K562 (cell line): ENCODE data around the gene NME4. TPM values are rescaled to one million over a fixed set of nuclear protein-coding genes. Genes with fewer than 3 reads are reported as not detected.
A peak's percentile ranks its signal among the peaks of the same experiment; 100 is the strongest.

Experiments used
- ATAC-seq: fragments of 200-7000 bp; cut with Tn5 transposase; 3 replicates; pipeline ENCODE4 v1.9.1; 2020; ENCODE audit warnings: moderate library complexity
- BruUV-seq: library from RNA; stranded (reverse); fragments of 400-500 nt; replicated peaks from 2 replicates; lab custom pipeline; 2021; lab: Mats Ljungman, UMichigan
- CTCF ChIA-PET: fragments of 300-600 bp; formaldehyde crosslinking; extraction: SDS; loops from one replicate; lab custom pipeline; 2021; ENCODE audit warnings: low intra/inter-chr PET ratio; lab: Yijun Ruan, JAX
- POLR2A ChIA-PET: fragments of 300-600, 350-650 bp; sonication (Branson Sonifier 250); formaldehyde crosslinking; extraction: SDS; loops from one replicate; lab custom pipeline; 2021; ENCODE audit warnings: antibody characterized with exemption, inconsistent platforms; lab: Yijun Ruan, JAX
- DNase-seq, 4 experiments: peaks; one replicate each; pipeline versions ENCODE4 v3.0.0 to v3.0.0-alpha.2; 2011 to 2018; ENCODE audit warnings: low spot score in 3 of 4, mixed read lengths in 3 of 4; ENCODE audit errors: extremely low read depth in 1 of 4
- FAIRE-seq: peaks from 2 replicates; lab custom pipeline; 2011; peaks lifted over from hg19 to GRCh38; lab: Jason Lieb, UNC
- H2AFZ ChIP-seq: 2 replicates; pipeline ENCODE4 v1.6.0; 2011; ENCODE audit warnings: low read depth, low read length, control low read depth, inconsistent platforms
- H3K27ac ChIP-seq: fragments of 200-600 bp; 3 replicates; pipeline ENCODE4 v1.8.0; 2011; ENCODE audit warnings: low read depth, mild to moderate bottlenecking, control low read depth, inconsistent platforms, low read length, moderate library complexity, mixed read lengths; ENCODE audit errors: extremely low read depth
- H3K27me3 ChIP-seq, 2 experiments: fragments of 300-600 bp in 1 of 2; 2 replicates in 1 of 2; 3 replicates in 1 of 2; pipeline versions ENCODE4 v1.6.0 to v1.8.0; 2011; ENCODE audit warnings: inconsistent platforms in 2 of 2, low read length in 2 of 2, mild to moderate bottlenecking in 1 of 2, mixed read lengths in 1 of 2, moderate library complexity in 1 of 2; ENCODE audit not compliant: control insufficient read depth in 2 of 2, insufficient read depth in 2 of 2
- H3K36me3 ChIP-seq: fragments of 300-600 bp; 3 replicates; pipeline ENCODE4 v1.8.0; 2011; ENCODE audit warnings: mild to moderate bottlenecking, low read length, inconsistent platforms; ENCODE audit not compliant: control insufficient read depth, insufficient read depth
- H3K4me1 ChIP-seq, 2 experiments: fragments of 200-600 bp in 1 of 2; replicated peaks in 1 of 2; 2 replicates in 1 of 2; 3 replicates in 1 of 2; pipeline versions ENCODE4 v1.5.1 to v1.8.0; 2011; ENCODE audit warnings: inconsistent platforms in 2 of 2, low read length in 2 of 2, mild to moderate bottlenecking in 1 of 2, mixed read lengths in 1 of 2, moderate library complexity in 1 of 2; ENCODE audit not compliant: control insufficient read depth in 2 of 2, insufficient read depth in 2 of 2
- H3K4me2 ChIP-seq: 2 replicates; pipeline ENCODE4 v1.6.1; 2011; ENCODE audit warnings: low read length, control low read depth, inconsistent platforms, mixed read lengths; ENCODE audit not compliant: insufficient read depth
- H3K4me3 ChIP-seq: fragments of 200-600 bp; sonication (generic), shearing (Covaris generic); 2 replicates; pipeline ENCODE4 v1.5.1; 2016; ENCODE audit warnings: control low read depth, inconsistent platforms
- H3K79me2 ChIP-seq: fragments of 200-600 bp; 3 replicates; pipeline ENCODE4 v1.8.0; 2011; ENCODE audit warnings: low read length, inconsistent platforms; ENCODE audit not compliant: control insufficient read depth, insufficient read depth
- H3K9ac ChIP-seq, 2 experiments: 2 replicates each; pipeline versions ENCODE4 v1.6.0 to v1.6.1; 2011; ENCODE audit warnings: low read depth in 2 of 2, low read length in 2 of 2, control low read depth in 1 of 2, inconsistent platforms in 1 of 2, mild to moderate bottlenecking in 1 of 2, mixed read lengths in 1 of 2; ENCODE audit not compliant: insufficient read depth in 1 of 2
- H3K9me1 ChIP-seq: one replicate; pipeline ENCODE4 v1.6.0; 2011; ENCODE audit warnings: inconsistent platforms, mild to moderate bottlenecking, low read length, moderate library complexity; ENCODE audit not compliant: control insufficient read depth, insufficient read depth
- H3K9me3 ChIP-seq: replicated peaks from 2 replicates; pipeline ENCODE4 v1.5.1; 2011; ENCODE audit warnings: low read depth, low read length, inconsistent platforms; ENCODE audit not compliant: control insufficient read depth, insufficient read depth
- H4K20me1 ChIP-seq: replicated peaks from 2 replicates; pipeline ENCODE4 v1.6.1; 2011; ENCODE audit warnings: low read length, inconsistent platforms, mixed read lengths; ENCODE audit not compliant: control insufficient read depth, insufficient read depth
- FUS ChIP-seq: fragments of 200-400 bp; formaldehyde crosslinking; optimal IDR thresholded peaks from 2 replicates; pipeline ENCODE3; 2017; ENCODE audit warnings: low read depth, low read length
- WGBS: fragments of 100-300 bp; shearing (Covaris generic); methylation state at CpG from one replicate; pipeline ENCODE4 v1.1.6; 2016; ENCODE audit warnings: low coverage, mixed read lengths; ENCODE audit not compliant: insufficient coverage; ENCODE audit errors: missing lambda C conversion rate; 5-methylcytosine and 5-hydroxymethylcytosine counted together
- in situ Hi-C: fragments of 300-500 bp; cut with MboI; formaldehyde crosslinking; loops from 4 replicates; pipeline ENCODE4 v1.15.0; 2018; ENCODE audit warnings: inconsistent platforms, mixed read lengths
- intact Hi-C: fragments of 100-400 bp; cut with micrococcal nuclease; formaldehyde crosslinking; loops from 2 replicates; pipeline ENCODE4 v1.14.2; 2022
- polyA plus RNA-seq, 8 experiments: library from polyadenylated mRNA; depleted of rRNA in 4 of 8; stranded (reverse) in 5 of 8; unstranded in 3 of 8; fragments of >200 nt; fragmentation: Nextera tagmentation in 2 of 8; fragmentation: Illumina TruSeq in 1 of 8; extraction: Ambion mirVana in 2 of 8; extraction: Trizol in 1 of 8; gene quantifications; 2 replicates each; pipeline versions ENCODE4 v1.2.1 to v1.2.3, GENCODE V29; 2011 to 2014; ENCODE audit warnings: inconsistent platforms in 1 of 8, missing spikeins in 1 of 8
- total RNA-seq, 7 experiments: library from RNA; depleted of rRNA in 6 of 7; stranded (reverse); fragments of >200 nt in 6 of 7; fragmentation: Illumina TruSeq in 2 of 7; extraction: Trizol in 2 of 7; gene quantifications; 2 replicates each; pipeline versions ENCODE4 v1.2.1 to v1.2.3, GENCODE V29; 2011 to 2021; ENCODE audit warnings: low replicate concordance in 1 of 7
- TF ChIP-seq, protein P1 (sequence below): sonication (generic); formaldehyde crosslinking; IDR thresholded peaks from 2 replicates; pipeline ENCODE4 v1.8.1; 2023; ENCODE audit warnings: mild to moderate bottlenecking, missing genetic modification reagents

The NME4 gene
- total and polyA plus RNA-seq, 9 of the 15 experiments (the other 6 are each of a cell fraction or from before 2014, with no cell fraction given): 15.4 to 264 (median 139) TPM

- no peaks in the 10 kb centered on the region for H3K9me3 ChIP-seq
- POLR2A ChIA-PET: interaction anchor here (1.5 kb wide), 1 partner anchor 13 kb away, joined by 3 read pairs; the partner anchor contains the start of gene NME4
- DNase-seq (no peak), FAIRE-seq (no peak), ATAC-seq (no peak)
- H3K9ac ChIP-seq: peak overlapping the region in 1 of 2 experiments; percentile 68; a peak in 2 of 4 replicates
- 83% methylated on average over 24 of the region's 33 CpGs for WGBS
- intact Hi-C loops (no loop called here), in situ Hi-C loops (no loop called here)
- BruUV-seq: no TSS peak
- H3K27me3 ChIP-seq: no peaks in the 10 kb centered on the region
- no peaks in the 10 kb centered on the region for H4K20me1 ChIP-seq
- peaks cover 32% of the 10 kb centered on the region for H3K79me2 ChIP-seq
- peaks cover 7 to 74% of the 10 kb centered on the region in 2 experiments; a peak in 4 of 5 replicates for H3K4me1 ChIP-seq
- no peak overlapping the region for H3K4me2 ChIP-seq
- H3K4me3 ChIP-seq: no peak overlapping the region
- H3K9me1 ChIP-seq: no peaks in the 10 kb centered on the region
- H2AFZ ChIP-seq: no peak overlapping the region
- CTCF ChIA-PET: no interaction called here
- H3K36me3 ChIP-seq: peaks cover 4% of the 10 kb centered on the region; the same call in 2 of the 3 replicates
- TF ChIP-seq FUS: no peak
- TF ChIP-seq, protein P1, sequence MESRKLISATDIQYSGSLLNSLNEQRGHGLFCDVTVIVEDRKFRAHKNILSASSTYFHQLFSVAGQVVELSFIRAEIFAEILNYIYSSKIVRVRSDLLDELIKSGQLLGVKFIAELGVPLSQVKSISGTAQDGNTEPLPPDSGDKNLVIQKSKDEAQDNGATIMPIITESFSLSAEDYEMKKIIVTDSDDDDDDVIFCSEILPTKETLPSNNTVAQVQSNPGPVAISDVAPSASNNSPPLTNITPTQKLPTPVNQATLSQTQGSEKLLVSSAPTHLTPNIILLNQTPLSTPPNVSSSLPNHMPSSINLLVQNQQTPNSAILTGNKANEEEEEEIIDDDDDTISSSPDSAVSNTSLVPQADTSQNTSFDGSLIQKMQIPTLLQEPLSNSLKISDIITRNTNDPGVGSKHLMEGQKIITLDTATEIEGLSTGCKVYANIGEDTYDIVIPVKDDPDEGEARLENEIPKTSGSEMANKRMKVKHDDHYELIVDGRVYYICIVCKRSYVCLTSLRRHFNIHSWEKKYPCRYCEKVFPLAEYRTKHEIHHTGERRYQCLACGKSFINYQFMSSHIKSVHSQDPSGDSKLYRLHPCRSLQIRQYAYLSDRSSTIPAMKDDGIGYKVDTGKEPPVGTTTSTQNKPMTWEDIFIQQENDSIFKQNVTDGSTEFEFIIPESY (CRISPR knock-in tag): peak; percentile 87
- no peak overlapping the region for H3K27ac ChIP-seq
These were observed 13.5 kb upstream of the NME4 start for GRCh38 chr16:383326-384051.
